Measurements from ENCODE around the gene CNTN4. TPM values are rescaled to one million over a fixed set of nuclear protein-coding genes. Genes with fewer than 3 reads are reported as not detected.

Gene CNTN4
- total and polyA plus RNA-seq, 4 donors: 15.8 to 228 (median 41.2) TPM

DNA sequence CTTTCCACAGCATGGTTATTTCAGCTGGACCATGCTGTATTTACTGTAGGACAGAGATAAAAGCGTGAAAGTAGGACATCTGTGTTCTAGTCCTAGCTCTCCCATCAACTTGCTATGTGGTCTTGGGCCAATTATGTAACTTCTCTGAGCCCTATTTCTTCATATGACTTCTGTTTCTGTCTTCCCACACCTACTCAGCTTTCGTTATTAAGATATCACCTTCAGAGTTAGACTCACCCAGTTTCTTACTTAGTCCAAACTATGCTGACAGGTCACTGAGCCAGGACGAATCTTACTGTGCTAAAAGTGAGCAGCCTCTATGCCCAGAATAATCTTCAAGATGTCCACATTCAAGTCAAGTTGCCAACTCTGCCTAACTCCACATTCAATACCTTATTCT lies 727.8 kb downstream of the CNTN4 start:
- intact Hi-C loops (cut with DNase I): no loop called here
- Histone ChIP-seq H3K36me3 (ENCODE audit: control insufficient read depth in 1 of 2, insufficient read depth in 2 of 2, low read length in 1 of 2) (peaks cover 0 to 2% of the 10 kb centered on the region in 2 donors), H3K4me1 (ENCODE audit: control insufficient read depth in 1 of 2, insufficient read depth in 2 of 2, low read length in 2 of 2) (no peaks in the 10 kb centered on the region), H3K27ac (ENCODE audit: low read depth in 1 of 2, low read length in 2 of 2) (no peak overlapping the region), H3K4me3 (ENCODE audit: low read length in 2 of 2) (no peak overlapping the region), H3K9me3 (ENCODE audit: control insufficient read depth, low read length) (no peaks in the 10 kb centered on the region), H3K27me3 (ENCODE audit: control insufficient read depth in 1 of 2, insufficient read depth in 2 of 2, low read length in 1 of 2) (no peaks in the 10 kb centered on the region)
- WGBS, 2 donors: 71 to 86% methylated on average over 3 of the region's 3 CpGs
- no peak for DNase-seq
- no peak for ATAC-seq (ENCODE audit: low FRiP score)

DNA sequence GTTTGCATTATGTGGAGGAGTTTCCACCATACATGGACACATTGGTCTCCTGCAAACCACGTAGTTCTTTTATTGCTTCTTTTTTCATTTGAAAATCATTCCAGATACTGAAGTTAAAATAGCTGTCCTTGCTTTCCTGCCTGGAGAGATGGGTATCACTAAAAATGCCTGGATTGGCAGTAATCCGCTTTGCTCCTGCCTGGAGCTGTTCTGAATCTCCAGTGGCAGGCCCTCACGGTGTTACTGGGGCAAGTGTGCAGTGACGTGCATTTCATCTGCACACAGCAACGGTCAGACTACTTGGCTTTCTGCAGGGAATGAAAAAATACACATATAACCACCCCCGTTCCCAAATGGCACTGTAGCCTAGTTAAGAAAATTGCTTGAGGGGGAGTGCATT lies 738.6 kb downstream of the CNTN4 start:
- no peak for DNase-seq
- peaks cover 0 to 2% of the 10 kb centered on the region in 2 donors for H3K4me1 ChIP-seq (ENCODE audit: control insufficient read depth in 1 of 2, insufficient read depth in 2 of 2, low read length in 2 of 2)
- H3K9me3 ChIP-seq (ENCODE audit: control insufficient read depth, low read length): no peaks in the 10 kb centered on the region
- intact Hi-C loops (cut with DNase I): no loop called here
- H3K27me3 ChIP-seq (ENCODE audit: control insufficient read depth in 1 of 2, insufficient read depth in 2 of 2, low read length in 1 of 2): no peaks in the 10 kb centered on the region
- H3K4me3 ChIP-seq (ENCODE audit: low read length in 2 of 2): no peak overlapping the region
- no peak overlapping the region for H3K27ac ChIP-seq (ENCODE audit: low read depth in 1 of 2, low read length in 2 of 2)
- ATAC-seq (ENCODE audit: low FRiP score): no peak
- no peaks in the 10 kb centered on the region for H3K36me3 ChIP-seq (ENCODE audit: control insufficient read depth in 1 of 2, insufficient read depth in 2 of 2, low read length in 1 of 2)
- WGBS, 2 donors: 34 to 42% methylated on average over 6 of the region's 6 CpGs

DNA sequence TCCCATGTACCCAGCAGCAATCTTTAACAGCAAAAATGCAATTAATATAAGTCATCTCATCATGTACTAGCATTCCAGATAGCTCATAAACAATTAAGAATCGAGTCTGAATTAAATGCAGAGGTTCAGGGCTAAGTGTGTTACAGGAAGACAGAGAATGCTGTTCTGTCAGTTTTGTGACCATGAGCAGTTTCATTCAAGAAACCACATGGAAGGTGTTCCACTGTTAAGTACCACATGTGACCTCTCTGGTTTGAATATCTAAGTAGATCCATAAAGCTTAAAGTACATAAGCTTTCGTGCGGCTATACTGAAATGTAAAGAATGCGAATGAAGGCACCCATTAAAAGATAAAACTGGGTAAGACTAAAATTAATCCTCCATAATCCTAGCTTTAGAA lies 739.2 kb downstream of the CNTN4 start:
- no peaks in the 10 kb centered on the region for H3K27me3 ChIP-seq (ENCODE audit: control insufficient read depth in 1 of 2, insufficient read depth in 2 of 2, low read length in 1 of 2)
- no peak for ATAC-seq (ENCODE audit: low FRiP score)
- no peaks in the 10 kb centered on the region for H3K9me3 ChIP-seq (ENCODE audit: control insufficient read depth, low read length)
- H3K4me1 ChIP-seq (ENCODE audit: control insufficient read depth in 1 of 2, insufficient read depth in 2 of 2, low read length in 2 of 2): peaks cover 0 to 2% of the 10 kb centered on the region in 2 donors
- WGBS, 2 donors: 78 to 79% methylated on average over 4 of the region's 4 CpGs
- intact Hi-C loops (cut with DNase I): no loop called here
- H3K27ac ChIP-seq (ENCODE audit: low read depth in 1 of 2, low read length in 2 of 2): no peak overlapping the region
- no peak for DNase-seq
- no peaks in the 10 kb centered on the region for H3K36me3 ChIP-seq (ENCODE audit: control insufficient read depth in 1 of 2, insufficient read depth in 2 of 2, low read length in 1 of 2)
- H3K4me3 ChIP-seq (ENCODE audit: low read length in 2 of 2): no peak overlapping the region

DNA sequence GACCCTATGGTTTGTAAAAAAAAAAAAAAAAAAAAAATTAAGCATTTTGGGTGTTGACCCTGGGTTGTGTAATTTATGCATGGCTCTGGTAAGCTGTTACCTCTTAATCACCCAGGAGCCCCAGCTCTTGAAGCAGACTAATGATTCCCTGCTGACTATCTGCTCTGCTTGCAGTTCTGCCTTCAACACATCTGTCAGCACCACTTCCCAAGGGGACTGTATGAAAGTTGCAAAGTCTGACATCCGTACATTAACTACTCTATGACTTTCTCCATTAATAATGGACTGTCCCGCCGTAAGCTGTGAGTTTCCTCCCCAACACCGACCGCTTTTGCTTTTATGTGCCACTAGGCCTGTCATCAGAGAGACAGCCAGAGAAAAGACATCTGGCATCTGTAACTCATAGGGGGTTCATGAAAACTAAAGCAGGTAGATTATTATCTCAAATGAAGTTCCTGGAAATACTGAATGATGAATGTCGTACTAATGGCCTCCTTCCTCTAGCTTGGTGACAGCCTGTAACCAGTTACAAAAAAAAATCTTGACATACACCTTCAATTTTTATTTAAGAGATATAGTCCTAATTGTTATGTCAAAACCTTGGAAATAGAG lies 740.0 kb downstream of the CNTN4 start:
- DNase-seq: no peak
- Histone ChIP-seq H3K27me3 (ENCODE audit: control insufficient read depth in 1 of 2, insufficient read depth in 2 of 2, low read length in 1 of 2) (no peaks in the 10 kb centered on the region), H3K4me3 (ENCODE audit: low read length in 2 of 2) (no peak overlapping the region), H3K9me3 (ENCODE audit: control insufficient read depth, low read length) (no peaks in the 10 kb centered on the region), H3K4me1 (ENCODE audit: control insufficient read depth in 1 of 2, insufficient read depth in 2 of 2, low read length in 2 of 2) (peaks cover 0 to 2% of the 10 kb centered on the region in 2 donors), H3K36me3 (ENCODE audit: control insufficient read depth in 1 of 2, insufficient read depth in 2 of 2, low read length in 1 of 2) (no peaks in the 10 kb centered on the region), H3K27ac (ENCODE audit: low read depth in 1 of 2, low read length in 2 of 2) (no peak overlapping the region)
- intact Hi-C loops (cut with DNase I): no loop called here
- WGBS, 2 donors: 62 to 81% methylated on average over 6 of the region's 6 CpGs
- ATAC-seq (ENCODE audit: low FRiP score): no peak

DNA sequence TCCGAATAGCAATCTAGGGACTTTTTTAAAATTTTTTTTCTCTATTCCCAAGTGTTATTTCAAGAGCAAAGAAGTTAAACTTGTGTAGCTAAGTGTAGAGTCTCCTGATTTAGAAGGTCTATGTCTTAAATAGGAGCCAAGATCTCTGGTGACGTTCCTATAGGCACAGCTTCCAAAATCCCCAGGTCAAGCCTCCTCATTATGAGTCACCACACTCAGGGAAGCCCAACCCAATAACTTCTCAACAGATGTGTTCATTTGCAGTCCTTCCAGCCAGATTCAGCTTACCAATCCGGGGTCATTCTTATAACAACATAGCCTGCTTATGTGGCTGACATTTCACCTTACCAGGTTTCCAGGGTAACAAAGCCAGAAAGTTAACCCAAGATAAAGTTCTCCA lies 741.2 kb downstream of the CNTN4 start:
- Histone ChIP-seq H3K27ac (ENCODE audit: low read depth in 1 of 2, low read length in 2 of 2) (no peak overlapping the region), H3K36me3 (ENCODE audit: control insufficient read depth in 1 of 2, insufficient read depth in 2 of 2, low read length in 1 of 2) (no peaks in the 10 kb centered on the region), H3K4me1 (ENCODE audit: control insufficient read depth in 1 of 2, insufficient read depth in 2 of 2, low read length in 2 of 2) (peaks cover 0 to 2% of the 10 kb centered on the region in 2 donors), H3K27me3 (ENCODE audit: control insufficient read depth in 1 of 2, insufficient read depth in 2 of 2, low read length in 1 of 2) (no peaks in the 10 kb centered on the region), H3K9me3 (ENCODE audit: control insufficient read depth, low read length) (no peaks in the 10 kb centered on the region), H3K4me3 (ENCODE audit: low read length in 2 of 2) (no peak overlapping the region)
- 41 to 51% methylated on average over 3 of the region's 3 CpGs for whole genome bisulfite sequencing, 2 donors
- ATAC-seq (ENCODE audit: low FRiP score): peak; percentile 57
- intact Hi-C loops (cut with DNase I): no loop called here
- no peak for DNase-seq

DNA sequence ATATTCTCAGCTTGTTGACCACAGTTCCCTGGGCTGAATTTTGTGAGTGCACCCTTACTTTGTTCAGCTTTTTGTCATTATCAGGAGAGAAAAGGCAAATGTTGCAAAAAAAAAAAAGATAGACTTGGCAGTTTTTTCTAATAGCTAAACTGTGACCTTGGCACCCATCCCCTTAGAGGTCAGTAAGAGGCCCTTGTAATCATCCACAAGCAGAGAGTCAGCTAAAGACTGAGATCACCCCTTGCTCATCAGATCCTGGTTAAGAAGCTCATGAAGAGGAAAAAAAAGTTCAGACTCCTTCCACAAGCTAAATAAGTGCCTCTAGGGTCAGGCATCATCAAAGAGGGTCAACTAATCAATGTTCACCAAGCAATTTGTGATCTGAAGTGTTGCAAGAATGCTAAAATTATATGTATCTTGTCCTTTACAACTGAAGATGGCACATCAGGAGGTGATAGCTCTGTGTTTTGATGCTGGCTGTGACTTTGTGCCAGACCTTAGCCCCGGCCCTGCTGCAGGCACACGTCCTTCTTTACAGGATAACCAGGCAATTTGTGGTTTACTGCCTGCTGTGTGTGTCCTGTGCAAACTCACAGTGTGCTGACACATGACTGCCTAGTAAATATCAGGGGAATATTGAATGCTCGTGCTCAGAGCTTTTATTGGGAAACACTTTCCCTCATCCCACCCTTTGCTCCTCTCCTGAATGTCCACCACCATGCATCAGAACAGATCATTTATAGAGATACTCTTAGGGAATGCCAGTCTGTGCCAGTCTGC lies 748.6 kb downstream of the CNTN4 start:
- peaks cover 0 to 2% of the 10 kb centered on the region in 2 donors for H3K36me3 ChIP-seq (ENCODE audit: control insufficient read depth in 1 of 2, insufficient read depth in 2 of 2, low read length in 1 of 2)
- no peak for DNase-seq
- H3K27ac ChIP-seq (ENCODE audit: low read depth in 1 of 2, low read length in 2 of 2): no peak overlapping the region
- intact Hi-C loops (cut with DNase I): no loop called here
- no peaks in the 10 kb centered on the region for H3K27me3 ChIP-seq (ENCODE audit: control insufficient read depth in 1 of 2, insufficient read depth in 2 of 2, low read length in 1 of 2)
- H3K4me3 ChIP-seq (ENCODE audit: low read length in 2 of 2): no peak overlapping the region
- 65 to 87% methylated on average over 3 of the region's 3 CpGs for WGBS, 2 donors
- ATAC-seq (ENCODE audit: low FRiP score): no peak
- peaks cover 0 to 3% of the 10 kb centered on the region in 2 donors for H3K4me1 ChIP-seq (ENCODE audit: control insufficient read depth in 1 of 2, insufficient read depth in 2 of 2, low read length in 2 of 2)
- H3K9me3 ChIP-seq (ENCODE audit: control insufficient read depth, low read length): no peaks in the 10 kb centered on the region

DNA sequence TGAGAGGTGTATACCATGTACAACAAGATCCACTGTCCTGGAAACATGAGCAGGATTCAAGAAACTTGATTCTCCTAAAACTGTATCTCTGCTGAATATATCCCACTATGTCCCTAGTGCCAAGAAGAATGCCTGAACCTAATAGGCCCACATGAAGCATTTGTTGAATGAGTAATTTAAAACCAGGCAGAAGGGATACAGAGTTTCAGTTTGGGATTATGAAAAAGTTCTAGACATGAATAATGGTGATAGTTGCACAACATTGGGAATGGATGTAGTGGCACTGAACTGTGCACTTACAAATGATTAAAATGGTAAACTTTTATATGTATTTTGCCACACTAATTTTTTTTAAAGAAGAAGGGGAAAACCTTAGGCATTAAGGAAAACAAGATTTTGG lies 750.4 kb downstream of the CNTN4 start:
- no peak overlapping the region for H3K4me3 ChIP-seq (ENCODE audit: low read length in 2 of 2)
- no peak overlapping the region for H3K27ac ChIP-seq (ENCODE audit: low read depth in 1 of 2, low read length in 2 of 2)
- peaks cover 0 to 3% of the 10 kb centered on the region in 2 donors for H3K4me1 ChIP-seq (ENCODE audit: control insufficient read depth in 1 of 2, insufficient read depth in 2 of 2, low read length in 2 of 2)
- no peaks in the 10 kb centered on the region for H3K27me3 ChIP-seq (ENCODE audit: control insufficient read depth in 1 of 2, insufficient read depth in 2 of 2, low read length in 1 of 2)
- intact Hi-C loops (cut with DNase I): no loop called here
- ATAC-seq (ENCODE audit: low FRiP score) (peak; percentile 61), DNase-seq (no peak)
- H3K9me3 ChIP-seq (ENCODE audit: control insufficient read depth, low read length): no peaks in the 10 kb centered on the region
- H3K36me3 ChIP-seq (ENCODE audit: control insufficient read depth in 1 of 2, insufficient read depth in 2 of 2, low read length in 1 of 2): peaks cover 0 to 2% of the 10 kb centered on the region in 2 donors

DNA sequence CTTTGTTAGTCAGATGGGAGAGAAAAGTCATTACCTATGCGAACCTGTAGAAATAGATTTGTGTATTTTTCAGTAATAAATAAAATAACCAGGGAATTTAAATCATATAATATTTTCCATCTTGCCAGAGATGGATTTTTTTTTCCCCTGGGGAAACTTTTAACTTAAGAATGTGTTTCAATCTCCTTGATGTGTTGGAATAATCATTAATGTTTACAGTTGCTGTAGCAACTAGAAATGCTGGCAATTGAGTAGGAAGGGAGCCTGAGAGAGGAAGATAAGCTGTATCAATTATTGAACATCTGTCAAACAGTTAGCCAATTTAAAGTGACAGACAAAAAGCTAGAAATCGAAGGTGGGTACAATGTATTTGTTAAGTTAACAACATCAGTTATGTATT lies 752.0 kb downstream of the CNTN4 start:
- H3K4me1 ChIP-seq (ENCODE audit: control insufficient read depth in 1 of 2, insufficient read depth in 2 of 2, low read length in 2 of 2): peaks cover 0 to 3% of the 10 kb centered on the region in 2 donors
- H3K27ac ChIP-seq (ENCODE audit: low read depth in 1 of 2, low read length in 2 of 2): no peak overlapping the region
- no peak for DNase-seq
- H3K27me3 ChIP-seq (ENCODE audit: control insufficient read depth in 1 of 2, insufficient read depth in 2 of 2, low read length in 1 of 2): no peaks in the 10 kb centered on the region
- intact Hi-C loops (cut with DNase I): no loop called here
- H3K4me3 ChIP-seq (ENCODE audit: low read length in 2 of 2): no peak overlapping the region
- ATAC-seq (ENCODE audit: low FRiP score): no peak
- peaks cover 0 to 2% of the 10 kb centered on the region in 2 donors for H3K36me3 ChIP-seq (ENCODE audit: control insufficient read depth in 1 of 2, insufficient read depth in 2 of 2, low read length in 1 of 2)
- no peaks in the 10 kb centered on the region for H3K9me3 ChIP-seq (ENCODE audit: control insufficient read depth, low read length)
- WGBS, 2 donors: 85 to 91% methylated on average over 2 of the region's 2 CpGs

DNA sequence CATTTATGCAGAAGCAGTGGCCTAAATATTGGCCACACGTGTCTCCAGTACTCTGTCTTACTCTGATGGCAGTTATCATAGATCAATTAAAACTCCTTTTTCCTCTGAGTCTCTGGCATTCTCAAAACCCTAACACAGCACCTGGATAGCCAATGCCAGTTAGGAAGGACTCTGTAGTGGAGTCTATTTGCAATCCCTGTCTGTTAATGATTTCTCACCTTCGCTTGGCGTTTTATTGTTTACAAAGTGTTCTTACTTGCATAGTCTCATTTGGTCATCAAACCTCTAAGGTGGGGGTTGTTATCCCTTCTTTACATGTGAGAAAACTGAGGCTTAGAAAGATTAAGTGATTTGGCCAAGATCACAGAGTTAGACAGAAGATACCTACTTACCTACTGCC lies 752.7 kb downstream of the CNTN4 start:
- Histone ChIP-seq H3K4me3 (ENCODE audit: low read length in 2 of 2) (no peak overlapping the region), H3K36me3 (ENCODE audit: control insufficient read depth in 1 of 2, insufficient read depth in 2 of 2, low read length in 1 of 2) (peaks cover 0 to 2% of the 10 kb centered on the region in 2 donors), H3K4me1 (ENCODE audit: control insufficient read depth in 1 of 2, insufficient read depth in 2 of 2, low read length in 2 of 2) (peaks cover 0 to 3% of the 10 kb centered on the region in 2 donors), H3K27me3 (ENCODE audit: control insufficient read depth in 1 of 2, insufficient read depth in 2 of 2, low read length in 1 of 2) (no peaks in the 10 kb centered on the region), H3K9me3 (ENCODE audit: control insufficient read depth, low read length) (no peaks in the 10 kb centered on the region), H3K27ac (ENCODE audit: low read depth in 1 of 2, low read length in 2 of 2) (no peak overlapping the region)
- ATAC-seq (ENCODE audit: low FRiP score) (no peak), DNase-seq (no peak)
- WGBS, 2 donors: 63 to 73% methylated on average over 3 of the region's 3 CpGs
- intact Hi-C loops (cut with DNase I): no loop called here

Measured in aorta (tissue), 5 donors.